H1 (cell line): ENCODE results near the gene SPATS2. TPM values are rescaled to one million over a fixed set of nuclear protein-coding genes. Genes with fewer than 3 reads are reported as not detected.

ENCODE experiments used
- CBX5 ChIP-seq: fragments of 300-800, 300-1000 bp; sonication (generic); IDR thresholded peaks from 2 replicates; pipeline ENCODE4 v1.7.1; 2016; ENCODE audit warnings: antibody characterized with exemption, low read length, low read depth
- CBX8 ChIP-seq: fragments of 300-800, 300-1000 bp; sonication (generic); IDR thresholded peaks from 2 replicates; pipeline ENCODE4 v1.7.1; 2016; ENCODE audit warnings: low read depth, low read length, borderline replicate concordance
- CEBPB ChIP-seq: IDR thresholded peaks from 2 replicates; pipeline ENCODE4 v1.6.1; 2012; ENCODE audit warnings: low read depth, low read length
- EZH2 ChIP-seq: fragments of 200-600 bp; sonication (generic); IDR thresholded peaks from 2 replicates; pipeline ENCODE4 v1.7.1; 2012; ENCODE audit warnings: low read depth, mild to moderate bottlenecking, moderate library complexity, low read length, inconsistent platforms; ENCODE audit not compliant: severe bottlenecking
- FOSL1 ChIP-seq: IDR thresholded peaks from 2 replicates; pipeline ENCODE4 v1.6.1; 2011; ENCODE audit warnings: mild to moderate bottlenecking, low read depth, low read length, moderate library complexity; ENCODE audit not compliant: insufficient read depth
- GABPA ChIP-seq: IDR thresholded peaks from 2 replicates; pipeline ENCODE4 v1.6.1; 2011; ENCODE audit warnings: mild to moderate bottlenecking, low read length, moderate library complexity, borderline replicate concordance; ENCODE audit not compliant: insufficient read depth
- GTF2F1 ChIP-seq: IDR thresholded peaks from 2 replicates; pipeline ENCODE4 v1.6.1; 2012; ENCODE audit warnings: low read depth, low read length, improper control_type of control experiment, borderline replicate concordance
- HDAC6 ChIP-seq: IDR thresholded peaks from one replicate; pipeline ENCODE4 v1.7.1; 2012; ENCODE audit warnings: low read depth, mild to moderate bottlenecking, inconsistent platforms, low read length, moderate library complexity
- JUN ChIP-seq: IDR thresholded peaks from 2 replicates; pipeline ENCODE4 v1.6.1; 2011; ENCODE audit warnings: low read depth, mild to moderate bottlenecking, improper control_type of control experiment, low read length
- KDM5A ChIP-seq: fragments of 200-600 bp; IDR thresholded peaks from 2 replicates; pipeline ENCODE4 v1.7.1; 2012; ENCODE audit warnings: mild to moderate bottlenecking, low read length, inconsistent platforms, mixed read lengths
- NANOG ChIP-seq: IDR thresholded peaks from 2 replicates; pipeline ENCODE4 v1.6.1; 2011; ENCODE audit warnings: low read length, low read depth, mild to moderate bottlenecking, inconsistent platforms; ENCODE audit not compliant: insufficient read depth, poor library complexity, severe bottlenecking
- NRF1 ChIP-seq: IDR thresholded peaks from 2 replicates; pipeline ENCODE4 v1.6.1; 2011; ENCODE audit warnings: mild to moderate bottlenecking, low read depth, low read length, improper control_type of control experiment
- POLR2A ChIP-seq, 2 experiments: IDR thresholded peaks; 1 replicate in 1 of 2; 2 replicates in 1 of 2; pipeline ENCODE4 v1.6.1; 2011; ENCODE audit warnings: low read depth in 2 of 2, low read length in 2 of 2, mild to moderate bottlenecking in 2 of 2; ENCODE audit errors: control extremely low read depth in 1 of 2
- RAD21 ChIP-seq, 2 experiments: IDR thresholded peaks in 1 of 2; conservative IDR thresholded peaks in 1 of 2; 2 replicates each; pipeline ENCODE4 v1.6.1; 2011; ENCODE audit warnings: low read depth in 2 of 2, low read length in 2 of 2, improper control_type of control experiment in 1 of 2, inconsistent platforms in 1 of 2, mild to moderate bottlenecking in 1 of 2, moderate library complexity in 1 of 2
- RBBP5 ChIP-seq: IDR thresholded peaks from 2 replicates; pipeline ENCODE4 v1.7.1; 2012; ENCODE audit warnings: low read depth, mild to moderate bottlenecking, inconsistent platforms, low read length, moderate library complexity, borderline replicate concordance
- RXRA ChIP-seq: IDR thresholded peaks from 2 replicates; pipeline ENCODE4 v1.6.1; 2011; ENCODE audit warnings: low read depth, mild to moderate bottlenecking, low read length, moderate library complexity; ENCODE audit not compliant: insufficient read depth
- SRF ChIP-seq: IDR thresholded peaks from 2 replicates; pipeline ENCODE4 v1.6.1; 2011; ENCODE audit warnings: mild to moderate bottlenecking, low read depth, low read length, moderate library complexity
- SUZ12 ChIP-seq: fragments of 200-600 bp; sonication (generic); IDR thresholded peaks from 2 replicates; pipeline ENCODE4 v1.6.1; 2012; ENCODE audit warnings: mild to moderate bottlenecking, inconsistent platforms, low read length, moderate library complexity, mixed read lengths
- TEAD4 ChIP-seq: IDR thresholded peaks from 2 replicates; pipeline ENCODE4 v1.6.1; 2012; ENCODE audit warnings: low read depth, low read length, inconsistent platforms, mixed read lengths
- USF2 ChIP-seq: IDR thresholded peaks from 2 replicates; pipeline ENCODE4 v1.6.1; 2011; ENCODE audit warnings: low read length, improper control_type of control experiment
- YY1 ChIP-seq: IDR thresholded peaks from 2 replicates; pipeline ENCODE4 v1.6.1; 2011; ENCODE audit warnings: low read depth, mild to moderate bottlenecking, low read length
- ZNF274 ChIP-seq: IDR thresholded peaks from 2 replicates; pipeline ENCODE4 v1.7.0; 2012; ENCODE audit warnings: low read length, borderline replicate concordance; ENCODE audit errors: extremely low read depth
- polyA plus RNA-seq, 7 experiments: library from polyadenylated mRNA; depleted of rRNA in 3 of 7; stranded (reverse) in 5 of 7; unstranded in 2 of 7; fragments of >200 nt in 5 of 7; fragments of 200-250 nt in 2 of 7; gene quantifications; 1 replicate in 5 of 7; 2 replicates in 1 of 7; 4 replicates in 1 of 7; pipeline versions ENCODE4 v1.2.1 to v1.2.3, GENCODE V29; 2011 to 2013; ENCODE audit warnings: missing spikeins in 2 of 7, mixed read lengths in 2 of 7
- total RNA-seq: library from RNA; stranded (reverse); fragmentation: NEBNext Ultra II Directional; extraction: Animal tissue kit (Norgen Biotek cat#: 25700); gene quantifications from 2 replicates; pipeline ENCODE4 v1.2.1, GENCODE V29; 2021

The SPATS2 gene
- total and polyA plus RNA-seq, 2 of the 8 experiments (the other 6 are each of a cell fraction or from before 2014, with no cell fraction given), result 19.2 to 24.5 TPM

DNA sequence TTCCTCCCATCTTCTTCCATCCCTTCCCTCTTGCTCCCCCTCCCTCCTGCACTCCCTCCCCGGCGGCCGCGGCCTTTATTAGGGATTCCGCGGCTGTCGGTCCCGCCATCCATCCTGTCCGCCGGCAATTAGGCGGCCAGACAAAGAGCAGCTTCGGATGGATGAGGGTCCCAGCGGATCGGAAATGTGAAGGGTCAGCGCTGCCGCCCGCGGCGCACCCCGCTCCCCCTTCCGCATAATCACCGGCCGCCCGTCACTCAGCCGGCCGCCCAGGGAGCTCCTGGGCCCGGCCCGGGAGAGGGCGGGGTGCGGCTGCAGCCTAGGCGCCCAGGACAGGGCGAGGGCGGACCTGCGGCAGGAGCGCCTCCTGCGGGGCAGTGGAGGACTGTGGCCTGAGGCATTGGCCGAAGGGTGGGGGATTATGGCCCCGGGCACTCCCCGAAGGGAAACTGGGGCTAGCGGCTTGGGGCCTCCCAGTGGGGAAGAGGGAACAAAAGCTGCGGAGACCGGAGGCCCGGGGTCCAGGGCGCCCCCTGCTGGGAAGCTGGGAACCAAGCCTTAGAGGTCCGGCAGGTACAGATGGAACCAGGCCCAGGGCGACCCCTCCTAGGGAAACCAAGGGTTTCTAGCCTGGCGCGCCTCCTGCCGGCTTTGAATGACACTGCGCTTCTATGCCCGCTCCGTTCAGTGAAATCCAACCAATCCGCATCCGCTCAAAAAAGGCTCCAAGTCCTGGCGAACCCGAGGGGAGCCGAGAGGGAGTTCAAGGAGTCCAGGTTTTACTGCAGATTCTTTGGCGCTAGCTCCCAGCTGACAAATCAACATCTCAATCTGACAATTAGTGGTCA, 25.0 kb upstream of the SPATS2 start (continued):
- TF ChIP-seq RBBP5, result peak; percentile 88
- TF ChIP-seq SRF, result no peak
- peak; percentile 6 for TF ChIP-seq EZH2
- no peak for TF ChIP-seq JUN
- no peak for TF ChIP-seq KDM5A
- no peak for TF ChIP-seq CEBPB
- TF ChIP-seq NRF1, result no peak
- no peak for TF ChIP-seq CBX8
- TF ChIP-seq USF2, result no peak
- TF ChIP-seq HDAC6, result no peak
- no peak for TF ChIP-seq ZNF274
- peak; percentile 11 for TF ChIP-seq NANOG
- no peak for TF ChIP-seq GABPA
- peak; percentile 25; the same call in 1 of the 2 replicates for TF ChIP-seq YY1
- TF ChIP-seq TEAD4, result no peak
- peak; percentile 64 for TF ChIP-seq SUZ12
- TF ChIP-seq RAD21 (IDR thresholded peaks at IDR 0.05 in 1 of 2, conservative IDR thresholded peaks at IDR 0.05 in 1 of 2; ENCODE audit: low read depth in 2 of 2, low read length in 2 of 2), result peak; percentile 59 to 63
- no peak for TF ChIP-seq POLR2A (IDR thresholded peaks at IDR 0.05; ENCODE audit: control extremely low read depth in 1 of 2, low read depth in 2 of 2, low read length in 2 of 2)
- TF ChIP-seq FOSL1, result no peak
- no peak for TF ChIP-seq CBX5
- TF ChIP-seq RXRA, result no peak
- TF ChIP-seq GTF2F1, result no peak
